ENCODE measurements around the gene ZEB2.

- TF ChIP-seq DPF2 (IDR thresholded peaks at IDR 0.05), result no peak
- no peak for TF ChIP-seq POLR2AphosphoS5 (IDR thresholded peaks at IDR 0.05; ENCODE audit: low read length)
These were observed 22.8 kb downstream of the ZEB2 start for GRCh38 chr2:144496977-144497598.

All from GM12878 (cell line).